ENCODE results near the gene RNF208. TPM values are rescaled to one million over a fixed set of nuclear protein-coding genes. Genes with fewer than 3 reads are reported as not detected.

The RNF208 gene
- total and polyA plus RNA-seq, 2 experiments from 2014 or later = 1.4 to 5.6 TPM

DNA sequence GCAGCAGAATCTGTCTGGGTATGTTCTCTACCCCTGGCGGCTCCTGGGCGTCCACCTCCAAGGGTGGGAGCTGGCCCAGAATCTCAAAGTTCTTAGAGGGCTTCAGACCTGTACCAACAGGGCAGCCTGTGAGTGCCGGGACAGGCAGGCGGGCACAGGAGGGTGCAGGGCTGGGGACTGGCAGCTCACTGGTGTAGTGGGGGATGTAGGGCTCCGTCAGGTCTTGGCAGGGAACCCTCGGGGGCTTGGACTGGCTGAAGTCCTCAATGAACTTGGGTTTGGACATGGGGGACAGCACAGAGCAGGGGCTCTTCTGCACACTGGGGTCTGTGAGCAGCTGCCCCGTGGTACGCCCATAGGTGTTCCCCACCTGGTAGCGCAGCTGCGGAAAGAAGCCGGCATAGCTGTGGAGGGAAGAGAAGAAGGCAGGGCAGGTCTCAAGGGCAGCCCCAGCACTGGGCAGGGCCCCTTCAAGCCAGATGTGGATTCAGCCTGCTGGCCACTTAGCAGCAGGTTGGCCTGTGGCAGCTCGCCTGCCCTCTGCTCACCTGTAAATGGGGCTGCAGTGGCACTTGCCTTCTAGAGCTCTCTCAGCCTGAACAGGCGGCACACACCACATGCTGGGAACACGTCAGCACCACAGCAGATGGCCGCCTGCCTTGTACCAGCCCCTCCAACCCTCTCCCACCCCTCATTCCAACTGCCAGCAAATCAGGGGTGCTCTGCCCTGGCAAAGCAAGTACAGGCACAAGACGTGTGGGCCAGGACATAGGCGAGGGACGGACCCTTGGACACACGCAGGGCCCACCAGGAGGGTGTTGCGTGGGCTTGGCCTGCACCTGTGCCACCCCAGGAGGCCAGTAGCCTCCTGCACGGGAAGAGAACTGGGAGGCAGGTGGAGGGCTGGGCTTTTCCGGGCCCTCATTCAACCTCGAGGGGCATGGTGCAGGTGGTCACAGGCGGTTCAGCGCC, 23.7 kb upstream of the RNF208 start:
- no peaks in the 10 kb centered on the region for H3K9me2 ChIP-seq (ENCODE audit: insufficient read depth)
- H3K27ac ChIP-seq (ENCODE audit: low read depth) = no peak overlapping the region

DNA sequence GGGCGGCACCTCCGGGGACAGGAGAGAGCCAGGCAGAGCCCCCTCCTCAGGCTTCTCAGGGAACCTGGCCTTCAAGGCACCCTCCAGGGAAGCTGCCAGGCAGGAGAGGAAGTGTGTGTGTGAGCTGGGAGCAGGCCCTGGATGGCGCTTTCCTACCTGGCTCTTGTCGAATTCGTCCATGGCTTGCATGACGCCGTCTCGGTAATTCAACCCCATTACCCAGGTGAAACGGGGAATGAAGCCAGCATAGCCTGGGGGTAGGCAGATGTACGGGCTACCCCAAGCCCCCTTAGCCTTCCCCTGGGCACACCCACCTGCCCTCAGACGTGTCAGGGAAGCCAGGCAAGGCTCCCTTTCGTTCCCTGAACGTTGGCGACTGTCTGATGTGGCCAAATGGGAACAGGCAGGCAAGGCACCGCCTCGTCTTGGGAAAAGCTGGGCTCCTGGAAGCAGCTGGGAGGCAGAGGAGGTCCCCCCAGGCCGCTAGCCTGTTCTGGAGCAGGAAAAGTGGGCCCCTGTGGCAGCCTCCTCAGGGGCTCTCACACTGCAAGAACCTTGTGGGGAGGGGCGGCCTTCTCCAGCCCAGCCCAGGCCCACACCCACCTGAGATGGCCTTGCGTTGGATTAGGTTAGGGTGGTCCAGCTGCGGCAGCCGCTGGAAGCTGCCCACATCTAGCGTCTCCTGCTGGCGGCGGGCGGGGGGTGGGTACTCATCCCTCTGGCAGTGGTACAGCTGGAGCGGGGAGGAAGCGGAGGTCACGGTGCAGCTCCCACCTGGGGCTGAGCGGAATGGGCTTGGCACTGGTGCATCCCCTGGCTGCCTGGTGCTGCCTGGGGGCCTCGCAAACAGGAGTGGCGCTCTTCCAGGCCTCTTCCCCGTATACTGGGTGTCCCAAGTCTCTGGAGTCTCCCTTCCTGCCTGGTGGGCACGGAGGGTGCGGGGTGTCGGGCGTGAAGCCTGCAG, 22.7 kb upstream of the RNF208 start:
- no peak overlapping the region for H2AFZ ChIP-seq

More for the DNA sequence above, 23.7 kb upstream of the RNF208 start:
- Histone ChIP-seq H3K4me2 (no peak overlapping the region), H3K4me3 (no peak overlapping the region), H3K27me3 (ENCODE audit: insufficient read depth) (no peaks in the 10 kb centered on the region), H3K79me2 (replicated peaks; ENCODE audit: insufficient read depth) (peaks cover 14% of the 10 kb centered on the region), H2AFZ (no peak overlapping the region), H3K4me1 (ENCODE audit: insufficient read depth) (peaks cover 15% of the 10 kb centered on the region; the same call in 1 of the 2 replicates), H3K36me3 (ENCODE audit: insufficient read depth) (no peaks in the 10 kb centered on the region), H3F3A (replicated peaks; ENCODE audit: low read depth) (0 out of 2 replicates have a peak, but pooled peaks cover 26% of the 10 kb centered on the region), H4K20me1 (replicated peaks; ENCODE audit: insufficient read depth) (peaks cover 16% of the 10 kb centered on the region)
- Mint-ChIP-seq H3K4me1 (peaks cover 29% of the 10 kb centered on the region), H3K27ac (no peak overlapping the region; the same call in 1 of the 2 replicates), H3K4me3 (no peak overlapping the region; the same call in 2 of the 3 replicates), H3K27me3 (ENCODE audit: insufficient read depth, low read depth, poor library complexity) (peaks cover 28% of the 10 kb centered on the region), H3K36me3 (ENCODE audit: low read depth) (peaks cover 28% of the 10 kb centered on the region), H3K9me3 (no peaks in the 10 kb centered on the region)
- ATAC-seq (no peak), DNase-seq (ENCODE audit: low spot score) (no peak)
- TF ChIP-seq, protein P1, sequence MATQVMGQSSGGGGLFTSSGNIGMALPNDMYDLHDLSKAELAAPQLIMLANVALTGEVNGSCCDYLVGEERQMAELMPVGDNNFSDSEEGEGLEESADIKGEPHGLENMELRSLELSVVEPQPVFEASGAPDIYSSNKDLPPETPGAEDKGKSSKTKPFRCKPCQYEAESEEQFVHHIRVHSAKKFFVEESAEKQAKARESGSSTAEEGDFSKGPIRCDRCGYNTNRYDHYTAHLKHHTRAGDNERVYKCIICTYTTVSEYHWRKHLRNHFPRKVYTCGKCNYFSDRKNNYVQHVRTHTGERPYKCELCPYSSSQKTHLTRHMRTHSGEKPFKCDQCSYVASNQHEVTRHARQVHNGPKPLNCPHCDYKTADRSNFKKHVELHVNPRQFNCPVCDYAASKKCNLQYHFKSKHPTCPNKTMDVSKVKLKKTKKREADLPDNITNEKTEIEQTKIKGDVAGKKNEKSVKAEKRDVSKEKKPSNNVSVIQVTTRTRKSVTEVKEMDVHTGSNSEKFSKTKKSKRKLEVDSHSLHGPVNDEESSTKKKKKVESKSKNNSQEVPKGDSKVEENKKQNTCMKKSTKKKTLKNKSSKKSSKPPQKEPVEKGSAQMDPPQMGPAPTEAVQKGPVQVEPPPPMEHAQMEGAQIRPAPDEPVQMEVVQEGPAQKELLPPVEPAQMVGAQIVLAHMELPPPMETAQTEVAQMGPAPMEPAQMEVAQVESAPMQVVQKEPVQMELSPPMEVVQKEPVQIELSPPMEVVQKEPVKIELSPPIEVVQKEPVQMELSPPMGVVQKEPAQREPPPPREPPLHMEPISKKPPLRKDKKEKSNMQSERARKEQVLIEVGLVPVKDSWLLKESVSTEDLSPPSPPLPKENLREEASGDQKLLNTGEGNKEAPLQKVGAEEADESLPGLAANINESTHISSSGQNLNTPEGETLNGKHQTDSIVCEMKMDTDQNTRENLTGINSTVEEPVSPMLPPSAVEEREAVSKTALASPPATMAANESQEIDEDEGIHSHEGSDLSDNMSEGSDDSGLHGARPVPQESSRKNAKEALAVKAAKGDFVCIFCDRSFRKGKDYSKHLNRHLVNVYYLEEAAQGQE (IDR thresholded peaks at IDR 0.05; ENCODE audit: unreplicated experiment) = no peak
- TF ChIP-seq ZNF114 (CRISPR knock-in tag; IDR thresholded peaks at IDR 0.05) (no peak), STAT1 (IDR thresholded peaks at IDR 0.05; ENCODE audit: unreplicated experiment) (no peak), POLR2AphosphoS5 (IDR thresholded peaks at IDR 0.05; ENCODE audit: low read depth) (no peak), CREB1 (CRISPR knock-in tag; IDR thresholded peaks at IDR 0.05; ENCODE audit: low read depth) (no peak), ZNF331 (CRISPR knock-in tag; IDR thresholded peaks at IDR 0.05; ENCODE audit: low read depth) (no peak)

More for the DNA sequence above, 22.7 kb upstream of the RNF208 start:
- no peaks in the 10 kb centered on the region for H3K9me2 ChIP-seq (ENCODE audit: insufficient read depth)
- H3K79me2 ChIP-seq (replicated peaks; ENCODE audit: insufficient read depth) = peaks cover 18% of the 10 kb centered on the region
- H3K4me3 Mint-ChIP-seq = peak overlapping the region; percentile 86; the same call in 1 of the 3 replicates
- peaks cover 28% of the 10 kb centered on the region for H3K36me3 Mint-ChIP-seq (ENCODE audit: low read depth)
- no peak for DNase-seq (ENCODE audit: low spot score)
- H3K9me3 Mint-ChIP-seq = no peaks in the 10 kb centered on the region
- peaks cover 24% of the 10 kb centered on the region for H3K27me3 Mint-ChIP-seq (ENCODE audit: insufficient read depth, low read depth, poor library complexity)
- H3K4me3 ChIP-seq = no peak overlapping the region; the same call in 1 of the 2 replicates
- H3K27ac Mint-ChIP-seq = peak overlapping the region; percentile 59
- ATAC-seq = peak; percentile 6
- H3K27ac ChIP-seq (ENCODE audit: low read depth) = 0 out of 2 replicates have a peak overlapping the region, but pooled peaks have one; percentile 26
- H3K27me3 ChIP-seq (ENCODE audit: insufficient read depth) = no peaks in the 10 kb centered on the region
- H3K4me1 Mint-ChIP-seq = peaks cover 26% of the 10 kb centered on the region
- no peaks in the 10 kb centered on the region for H3K36me3 ChIP-seq (ENCODE audit: insufficient read depth)
- H3F3A ChIP-seq (replicated peaks; ENCODE audit: low read depth) = 0 out of 2 replicates have a peak, but pooled peaks cover 29% of the 10 kb centered on the region
- peaks cover 16% of the 10 kb centered on the region for H4K20me1 ChIP-seq (replicated peaks; ENCODE audit: insufficient read depth)
- TF ChIP-seq EZH2 (IDR thresholded peaks at IDR 0.05; ENCODE audit: low read depth, unreplicated experiment) = no peak
- TF ChIP-seq, protein P2, sequence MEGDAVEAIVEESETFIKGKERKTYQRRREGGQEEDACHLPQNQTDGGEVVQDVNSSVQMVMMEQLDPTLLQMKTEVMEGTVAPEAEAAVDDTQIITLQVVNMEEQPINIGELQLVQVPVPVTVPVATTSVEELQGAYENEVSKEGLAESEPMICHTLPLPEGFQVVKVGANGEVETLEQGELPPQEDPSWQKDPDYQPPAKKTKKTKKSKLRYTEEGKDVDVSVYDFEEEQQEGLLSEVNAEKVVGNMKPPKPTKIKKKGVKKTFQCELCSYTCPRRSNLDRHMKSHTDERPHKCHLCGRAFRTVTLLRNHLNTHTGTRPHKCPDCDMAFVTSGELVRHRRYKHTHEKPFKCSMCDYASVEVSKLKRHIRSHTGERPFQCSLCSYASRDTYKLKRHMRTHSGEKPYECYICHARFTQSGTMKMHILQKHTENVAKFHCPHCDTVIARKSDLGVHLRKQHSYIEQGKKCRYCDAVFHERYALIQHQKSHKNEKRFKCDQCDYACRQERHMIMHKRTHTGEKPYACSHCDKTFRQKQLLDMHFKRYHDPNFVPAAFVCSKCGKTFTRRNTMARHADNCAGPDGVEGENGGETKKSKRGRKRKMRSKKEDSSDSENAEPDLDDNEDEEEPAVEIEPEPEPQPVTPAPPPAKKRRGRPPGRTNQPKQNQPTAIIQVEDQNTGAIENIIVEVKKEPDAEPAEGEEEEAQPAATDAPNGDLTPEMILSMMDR (conservative IDR thresholded peaks at IDR 0.05; ENCODE audit: low read depth in 2 of 2) = peak in 1 of 2 experiments; percentile 18; a peak in 2 of 4 replicates
- H3K4me2 ChIP-seq = peak overlapping the region; percentile 32; the same call in 1 of the 2 replicates
- H3K4me1 ChIP-seq (ENCODE audit: insufficient read depth) = peaks cover 16% of the 10 kb centered on the region; the same call in 1 of the 2 replicates

All from GM23338 (cell line).